ENCODE measurements around the gene TMEM252. TPM values are rescaled to one million over a fixed set of nuclear protein-coding genes. Genes with fewer than 3 reads are reported as not detected.

The TMEM252 gene
- total RNA-seq, 1 donor from 2014 or later = not detected

GRCh38 chr9:68567565-68567964 lies 26.9 kb upstream of the TMEM252 start:
- Histone ChIP-seq H3K79me2 (ENCODE audit: insufficient read depth, low read length) (no peaks in the 10 kb centered on the region), H3K9me3 (ENCODE audit: insufficient read depth, low read depth, low read length) (no peaks in the 10 kb centered on the region), H3K9ac (ENCODE audit: low read length) (no peak overlapping the region), H3K27me3 (ENCODE audit: insufficient read depth, low read length) (no peaks in the 10 kb centered on the region), H2AFZ (ENCODE audit: low read depth, low read length) (no peak overlapping the region), H4K20me1 (ENCODE audit: insufficient read depth, low read length) (no peaks in the 10 kb centered on the region), H3K4me1 (ENCODE audit: insufficient read depth, low read length) (no peaks in the 10 kb centered on the region), H3K4me2 (ENCODE audit: low read length) (no peak overlapping the region), H3K4me3 (ENCODE audit: insufficient read depth, low read depth, low read length) (no peak overlapping the region), H3K36me3 (ENCODE audit: insufficient read depth, low read length) (no peaks in the 10 kb centered on the region), H3K27ac (ENCODE audit: low read depth, low read length) (no peak overlapping the region)
- H3K9me3 Mint-ChIP-seq (ENCODE audit: unreplicated experiment) = peaks cover 4% of the 10 kb centered on the region
- H3K4me3 Mint-ChIP-seq (ENCODE audit: unreplicated experiment) = no peak overlapping the region
- H3K4me1 Mint-ChIP-seq (ENCODE audit: low read depth, unreplicated experiment) = no peaks in the 10 kb centered on the region
- H3K27ac Mint-ChIP-seq (ENCODE audit: unreplicated experiment) = no peak overlapping the region
- peaks cover 30% of the 10 kb centered on the region for H3K27me3 Mint-ChIP-seq (ENCODE audit: low read depth, unreplicated experiment)
- no peak for TF ChIP-seq EZH2 (IDR thresholded peaks at IDR 0.05; ENCODE audit: insufficient read depth, low read length)
- TF ChIP-seq, protein P1, sequence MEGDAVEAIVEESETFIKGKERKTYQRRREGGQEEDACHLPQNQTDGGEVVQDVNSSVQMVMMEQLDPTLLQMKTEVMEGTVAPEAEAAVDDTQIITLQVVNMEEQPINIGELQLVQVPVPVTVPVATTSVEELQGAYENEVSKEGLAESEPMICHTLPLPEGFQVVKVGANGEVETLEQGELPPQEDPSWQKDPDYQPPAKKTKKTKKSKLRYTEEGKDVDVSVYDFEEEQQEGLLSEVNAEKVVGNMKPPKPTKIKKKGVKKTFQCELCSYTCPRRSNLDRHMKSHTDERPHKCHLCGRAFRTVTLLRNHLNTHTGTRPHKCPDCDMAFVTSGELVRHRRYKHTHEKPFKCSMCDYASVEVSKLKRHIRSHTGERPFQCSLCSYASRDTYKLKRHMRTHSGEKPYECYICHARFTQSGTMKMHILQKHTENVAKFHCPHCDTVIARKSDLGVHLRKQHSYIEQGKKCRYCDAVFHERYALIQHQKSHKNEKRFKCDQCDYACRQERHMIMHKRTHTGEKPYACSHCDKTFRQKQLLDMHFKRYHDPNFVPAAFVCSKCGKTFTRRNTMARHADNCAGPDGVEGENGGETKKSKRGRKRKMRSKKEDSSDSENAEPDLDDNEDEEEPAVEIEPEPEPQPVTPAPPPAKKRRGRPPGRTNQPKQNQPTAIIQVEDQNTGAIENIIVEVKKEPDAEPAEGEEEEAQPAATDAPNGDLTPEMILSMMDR (IDR thresholded peaks at IDR 0.05; ENCODE audit: insufficient read depth, low read depth, low read length) = no peak
- FAIRE-seq (no peak), DNase-seq (ENCODE audit: low read depth) (no peak)
- no peaks in the 10 kb centered on the region for H3K36me3 Mint-ChIP-seq (ENCODE audit: low read depth, unreplicated experiment)

GRCh38 chr9:68562461-68562860 lies 21.8 kb upstream of the TMEM252 start:
- Histone ChIP-seq H3K4me1 (ENCODE audit: insufficient read depth, low read length) (no peaks in the 10 kb centered on the region), H3K27ac (ENCODE audit: low read depth, low read length) (no peak overlapping the region), H2AFZ (ENCODE audit: low read depth, low read length) (no peak overlapping the region), H3K4me3 (ENCODE audit: insufficient read depth, low read depth, low read length) (no peak overlapping the region), H3K4me2 (ENCODE audit: low read length) (no peak overlapping the region), H3K27me3 (ENCODE audit: insufficient read depth, low read length) (no peaks in the 10 kb centered on the region), H3K36me3 (ENCODE audit: insufficient read depth, low read length) (no peaks in the 10 kb centered on the region), H3K79me2 (ENCODE audit: insufficient read depth, low read length) (no peaks in the 10 kb centered on the region), H3K9me3 (ENCODE audit: insufficient read depth, low read depth, low read length) (no peaks in the 10 kb centered on the region), H3K9ac (ENCODE audit: low read length) (no peak overlapping the region), H4K20me1 (ENCODE audit: insufficient read depth, low read length) (no peaks in the 10 kb centered on the region)
- no peak for FAIRE-seq
- Mint-ChIP-seq H3K4me1 (ENCODE audit: low read depth, unreplicated experiment) (peaks cover 8% of the 10 kb centered on the region), H3K9me3 (ENCODE audit: unreplicated experiment) (no peaks in the 10 kb centered on the region), H3K27ac (ENCODE audit: unreplicated experiment) (no peak overlapping the region), H3K36me3 (ENCODE audit: low read depth, unreplicated experiment) (no peaks in the 10 kb centered on the region), H3K4me3 (ENCODE audit: unreplicated experiment) (no peak overlapping the region), H3K27me3 (ENCODE audit: low read depth, unreplicated experiment) (peaks cover 25% of the 10 kb centered on the region)
- no peak for DNase-seq (ENCODE audit: low read depth)
- TF ChIP-seq, protein P1 (IDR thresholded peaks at IDR 0.05; ENCODE audit: insufficient read depth, low read depth, low read length) = no peak
- no peak for TF ChIP-seq EZH2 (IDR thresholded peaks at IDR 0.05; ENCODE audit: insufficient read depth, low read length)

- Mint-ChIP-seq H3K9me3 (ENCODE audit: unreplicated experiment) (no peaks in the 10 kb centered on the region), H3K27me3 (ENCODE audit: low read depth, unreplicated experiment) (peaks cover 19% of the 10 kb centered on the region), H3K27ac (ENCODE audit: unreplicated experiment) (no peak overlapping the region), H3K36me3 (ENCODE audit: low read depth, unreplicated experiment) (no peaks in the 10 kb centered on the region), H3K4me3 (ENCODE audit: unreplicated experiment) (peak overlapping the region; percentile 40), H3K4me1 (ENCODE audit: low read depth, unreplicated experiment) (peaks cover 8% of the 10 kb centered on the region)
- Histone ChIP-seq H3K9me3 (ENCODE audit: insufficient read depth, low read depth, low read length) (no peaks in the 10 kb centered on the region), H4K20me1 (ENCODE audit: insufficient read depth, low read length) (no peaks in the 10 kb centered on the region), H3K4me3 (ENCODE audit: insufficient read depth, low read depth, low read length) (no peak overlapping the region), H3K27me3 (ENCODE audit: insufficient read depth, low read length) (peaks cover 2% of the 10 kb centered on the region), H3K79me2 (ENCODE audit: insufficient read depth, low read length) (no peaks in the 10 kb centered on the region), H3K36me3 (ENCODE audit: insufficient read depth, low read length) (no peaks in the 10 kb centered on the region), H3K4me2 (ENCODE audit: low read length) (peak overlapping the region; percentile 55), H3K27ac (ENCODE audit: low read depth, low read length) (no peak overlapping the region), H3K9ac (ENCODE audit: low read length) (no peak overlapping the region), H2AFZ (ENCODE audit: low read depth, low read length) (no peak overlapping the region), H3K4me1 (ENCODE audit: insufficient read depth, low read length) (no peaks in the 10 kb centered on the region)
- no peak for DNase-seq (ENCODE audit: low read depth)
- no peak for TF ChIP-seq EZH2 (IDR thresholded peaks at IDR 0.05; ENCODE audit: insufficient read depth, low read length)
- TF ChIP-seq, protein P1 (IDR thresholded peaks at IDR 0.05; ENCODE audit: insufficient read depth, low read depth, low read length) = peak; percentile 8
- no peak for FAIRE-seq
Measured at GRCh38 chr9:68560071-68560844, 19.6 kb upstream of the TMEM252 start.

All from astrocyte (in vitro differentiated cells and primary cell).